SHP77 (cell line): ENCODE measurements around the gene NAV2.

Source experiments
- DNase-seq, 2 experiments: peaks; one replicate each; lab custom pipeline; 2025; lab: John Stamatoyannopoulos, UW

NAV2 gene

GRCh38 chr11:19972091-19972490 lies 259.5 kb downstream of the NAV2 start:
- no peak for DNase-seq

DNA sequence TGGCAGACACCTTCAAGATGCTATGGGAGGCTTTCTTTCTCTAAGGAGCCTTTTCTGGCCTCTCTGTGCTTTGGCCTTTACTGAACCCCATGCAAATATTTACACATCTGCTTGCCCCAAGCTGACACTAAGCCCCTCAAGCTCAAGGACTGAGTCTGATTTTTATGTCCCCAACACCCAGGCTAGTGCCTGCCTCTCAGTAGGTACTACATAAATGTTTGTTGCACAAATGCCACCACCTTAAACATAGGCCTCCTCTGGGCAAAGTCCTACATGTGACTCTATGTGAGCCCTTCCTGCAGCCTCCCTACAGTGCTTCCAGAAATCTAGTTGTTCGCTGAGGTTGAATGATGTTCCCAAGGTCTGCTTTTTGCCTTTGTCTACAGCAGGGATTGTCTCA lies 260.0 kb downstream of the NAV2 start:
- no peak for DNase-seq

DNA sequence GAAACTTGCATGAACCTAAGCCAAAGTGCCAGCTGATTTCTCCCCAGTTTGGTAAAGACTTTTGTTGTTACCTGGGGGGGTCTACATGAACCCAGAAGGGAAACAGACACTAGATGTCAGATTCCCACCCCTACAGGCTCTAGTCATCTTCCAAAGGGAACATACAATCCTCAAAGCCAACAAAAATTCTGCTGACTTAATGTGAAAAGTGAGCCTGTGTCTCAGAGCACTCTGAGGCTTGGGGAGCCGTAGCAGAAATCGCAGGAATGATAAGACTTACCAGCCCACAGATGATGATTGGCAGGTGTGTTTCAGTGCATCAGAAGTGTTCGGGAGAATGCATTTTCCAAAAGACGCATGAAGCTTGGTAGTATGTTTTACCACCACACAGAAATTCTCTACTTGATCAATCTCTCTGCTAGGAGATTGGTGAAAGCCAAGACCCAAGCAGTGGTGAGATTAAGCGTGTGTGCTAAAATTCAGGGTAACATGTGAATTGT lies 260.5 kb downstream of the NAV2 start:
- no peak for DNase-seq

DNA sequence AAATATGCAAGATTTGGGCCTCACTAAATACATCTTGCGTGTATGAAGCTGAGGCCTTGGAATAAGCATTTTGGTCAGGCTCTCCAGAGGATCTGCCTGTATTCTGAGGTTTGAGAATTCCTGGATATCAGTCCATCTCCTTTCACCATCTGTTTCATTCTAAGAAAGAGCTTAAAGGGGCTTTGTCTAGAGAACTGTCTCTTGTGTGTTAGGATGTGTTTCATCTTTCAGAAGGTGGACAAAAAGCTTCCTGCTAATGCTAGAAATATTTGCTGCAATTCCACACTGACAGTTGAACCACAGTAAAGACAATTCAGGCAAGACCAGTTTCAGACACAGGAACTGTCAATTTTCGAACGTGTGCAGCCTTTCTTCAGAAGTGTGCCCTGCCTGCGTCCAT lies 262.2 kb downstream of the NAV2 start:
- DNase-seq, result no peak

- no peak for DNase-seq
Observed at GRCh38 chr11:19975414-19975990, 262.9 kb downstream of the NAV2 start.

- no peak for DNase-seq
Observed at GRCh38 chr11:19976281-19976941, 263.8 kb downstream of the NAV2 start.

DNA sequence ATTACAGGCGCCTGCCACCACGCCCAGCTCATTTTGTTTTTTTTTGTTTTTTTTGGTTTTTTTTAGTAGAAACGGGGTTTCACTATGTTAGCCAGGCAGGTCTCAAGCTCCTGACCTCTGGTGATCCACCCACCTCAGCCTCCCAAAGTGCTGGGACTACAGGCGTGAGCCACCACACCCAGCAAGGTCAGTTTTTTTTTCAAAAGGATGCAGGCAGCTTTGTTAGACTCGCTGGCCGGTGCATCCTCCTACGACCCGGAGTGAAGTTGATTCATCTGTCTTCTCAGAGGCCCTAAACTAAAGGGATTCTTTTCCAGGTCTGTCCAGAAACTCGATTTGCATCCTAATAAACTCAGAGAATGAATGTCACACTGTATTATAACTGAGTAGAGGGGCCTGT lies 265.3 kb downstream of the NAV2 start:
- no peak for DNase-seq

GRCh38 chr11:19978668-19979518 lies 266.3 kb downstream of the NAV2 start:
- no peak for DNase-seq

DNA sequence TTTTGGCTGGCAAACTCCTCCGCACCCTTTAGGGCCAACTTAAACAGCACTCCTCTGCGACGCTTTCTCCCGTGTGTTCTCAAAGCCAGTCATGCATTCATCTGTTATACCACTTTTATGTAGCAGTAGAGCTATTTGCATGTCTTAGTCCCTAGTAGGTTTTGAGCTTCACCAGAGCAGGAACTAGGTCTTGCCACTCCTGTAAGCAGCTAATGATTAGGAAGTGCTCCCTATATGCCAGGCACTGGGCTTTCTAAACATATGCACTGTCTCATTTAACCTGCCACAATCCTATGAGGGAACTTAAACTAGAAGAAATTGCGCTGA lies 266.8 kb downstream of the NAV2 start:
- DNase-seq, result no peak

DNA sequence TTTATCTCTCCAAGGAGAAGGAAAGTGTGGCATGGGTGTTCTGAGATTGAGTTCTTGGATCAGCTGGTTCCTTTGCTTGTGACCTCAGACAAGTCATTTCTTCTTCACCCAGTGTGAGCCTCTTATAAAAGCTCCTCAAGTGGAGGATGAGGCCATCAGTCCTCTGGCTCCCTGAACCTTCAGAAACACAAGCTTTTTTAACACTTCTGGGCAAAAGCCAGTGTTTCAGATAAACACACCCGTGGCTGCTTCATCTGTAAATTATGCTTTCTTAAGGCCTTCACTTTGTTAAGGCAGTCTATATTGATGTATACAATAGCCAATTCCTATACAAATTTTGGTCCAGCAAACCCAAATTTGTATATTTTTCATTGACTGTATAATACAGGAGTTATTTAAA lies 267.8 kb downstream of the NAV2 start:
- DNase-seq, result no peak

- DNase-seq, result no peak
Observed at GRCh38 chr11:19980957-19981669, 268.5 kb downstream of the NAV2 start.

DNA sequence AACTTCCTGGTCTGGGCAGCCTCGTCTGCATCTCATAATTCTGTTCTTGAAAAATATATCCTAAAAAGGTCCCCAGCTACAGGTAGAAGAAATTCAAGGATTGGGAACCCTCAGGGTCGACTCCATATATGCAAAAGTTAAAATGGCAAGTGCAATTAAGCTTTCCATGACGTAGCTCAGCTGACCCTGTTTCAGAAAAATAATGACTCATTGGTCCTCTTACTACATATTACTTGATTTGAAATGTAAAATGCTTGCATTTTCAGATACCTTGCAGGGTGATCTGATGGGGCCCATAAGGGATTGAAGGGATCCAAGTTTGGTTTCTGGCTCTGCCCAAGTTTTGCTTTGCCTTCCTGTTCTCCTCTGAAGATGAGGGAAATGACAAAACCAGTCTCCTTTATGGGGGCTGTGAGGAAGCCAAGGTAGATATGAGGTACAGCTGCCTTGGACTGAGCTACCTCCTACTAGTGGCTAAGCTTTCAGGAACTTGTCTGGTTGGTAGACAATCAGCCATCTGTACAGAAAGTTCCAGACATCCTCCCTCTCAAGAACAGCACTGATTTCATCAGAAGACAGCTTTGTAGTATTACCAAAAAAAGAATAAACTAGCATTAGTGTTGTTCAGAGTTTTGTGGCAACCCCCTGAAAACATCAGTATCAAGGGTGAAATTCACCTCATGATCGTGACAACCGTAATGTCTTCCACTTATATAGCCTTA lies 270.3 kb downstream of the NAV2 start:
- DNase-seq, result no peak

DNA sequence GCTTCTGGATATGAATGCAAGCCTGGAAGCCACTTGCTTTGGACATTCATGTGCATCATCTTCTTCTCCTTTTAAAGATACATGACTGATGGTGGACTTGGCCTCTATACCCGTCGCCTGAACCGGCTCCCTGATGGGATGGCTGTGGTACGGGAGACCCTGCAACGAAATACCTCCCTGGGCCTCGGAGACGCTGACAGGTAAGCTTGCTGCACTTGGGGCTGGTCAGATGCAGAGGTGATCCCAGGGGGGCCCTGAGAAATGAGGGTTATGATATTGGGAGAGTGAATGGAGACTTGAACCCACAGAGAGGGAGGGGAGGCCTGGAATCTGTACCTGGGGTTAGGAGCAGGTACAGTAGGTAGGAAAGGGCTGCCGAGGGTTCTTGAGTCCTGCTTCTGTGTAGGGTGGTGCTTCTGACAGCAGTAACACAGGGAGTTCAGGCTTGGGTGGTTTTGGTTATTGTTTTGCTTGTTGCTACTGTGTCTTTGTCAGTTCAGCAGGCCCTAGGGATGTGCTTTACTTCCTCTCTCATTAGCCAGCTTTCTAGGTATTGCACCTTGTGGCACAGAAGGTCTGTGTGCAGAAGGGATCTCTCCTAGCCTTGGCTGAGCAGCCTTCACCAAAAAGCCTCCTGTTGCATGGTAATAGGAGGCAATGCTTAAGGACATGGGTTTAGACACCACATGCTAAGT lies 271.6 kb downstream of the NAV2 start:
- DNase-seq, result no peak

- DNase-seq, result no peak
Observed at GRCh38 chr11:19985111-19985510, 272.5 kb downstream of the NAV2 start.

DNA sequence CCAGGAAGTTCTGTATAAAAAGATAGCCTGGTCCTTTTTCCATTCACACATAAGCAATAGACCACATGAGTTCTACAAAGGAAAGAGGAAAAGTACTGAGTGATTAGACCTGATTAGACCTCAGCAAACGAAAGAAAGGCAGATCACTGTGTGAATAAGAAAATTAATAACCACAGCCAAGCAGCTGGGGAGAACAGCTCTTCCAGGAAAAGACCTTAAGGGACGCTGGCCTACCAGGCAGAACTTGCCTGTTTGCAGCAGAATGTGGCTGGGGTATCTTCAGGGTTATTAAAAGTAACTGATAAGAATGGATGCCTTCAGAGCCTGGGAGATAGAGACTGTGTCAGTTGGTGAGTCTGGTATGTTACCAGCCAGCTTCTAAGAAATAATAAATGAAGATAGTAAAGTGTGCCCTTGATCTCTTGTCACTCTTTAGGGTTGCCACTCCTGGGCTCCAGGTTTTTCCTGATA lies 274.7 kb downstream of the NAV2 start:
- DNase-seq, result no peak

- no peak for DNase-seq
Observed at GRCh38 chr11:19988598-19988997, 276.0 kb downstream of the NAV2 start.

DNA sequence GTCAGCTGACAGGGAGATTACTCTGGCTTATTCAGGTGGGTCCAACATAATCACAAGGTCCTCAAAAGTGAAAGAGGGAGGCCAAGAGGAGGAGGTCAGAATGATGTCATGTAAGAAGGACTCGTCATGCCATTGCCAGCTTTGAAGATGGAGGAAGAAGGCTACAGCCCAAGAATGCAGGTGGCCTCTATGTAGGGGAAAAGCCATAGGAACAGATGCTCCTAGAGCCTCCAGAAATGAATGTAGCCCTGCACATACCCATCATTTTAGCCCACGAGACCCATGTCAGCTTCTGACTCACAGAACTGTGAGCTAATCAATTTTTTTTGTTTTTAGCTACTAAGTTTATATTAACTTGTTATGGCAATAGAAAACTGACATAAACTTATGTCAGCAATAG lies 276.6 kb downstream of the NAV2 start:
- DNase-seq, result no peak

DNA sequence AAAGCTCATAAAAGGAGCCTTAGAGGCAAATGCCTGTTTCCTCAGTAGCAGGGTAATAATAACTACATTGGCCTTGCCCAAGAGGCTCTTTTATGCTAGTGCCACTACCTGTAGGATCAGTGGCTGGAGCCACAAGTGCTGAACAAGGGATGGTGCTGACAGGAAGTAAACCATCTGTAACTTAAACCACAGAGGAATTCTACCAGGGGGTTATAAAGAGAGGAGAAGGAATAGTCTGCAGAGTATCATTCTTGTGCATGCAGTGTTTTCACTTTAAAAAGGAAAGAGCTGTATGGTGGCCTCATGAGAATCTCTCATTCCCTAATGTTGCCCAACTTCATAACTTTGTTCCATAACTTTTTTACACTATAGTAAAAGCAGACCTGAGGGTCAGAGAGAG lies 279.5 kb downstream of the NAV2 start:
- no peak for DNase-seq

- no peak for DNase-seq
Observed at GRCh38 chr11:19992998-19993397, 280.4 kb downstream of the NAV2 start.

DNA sequence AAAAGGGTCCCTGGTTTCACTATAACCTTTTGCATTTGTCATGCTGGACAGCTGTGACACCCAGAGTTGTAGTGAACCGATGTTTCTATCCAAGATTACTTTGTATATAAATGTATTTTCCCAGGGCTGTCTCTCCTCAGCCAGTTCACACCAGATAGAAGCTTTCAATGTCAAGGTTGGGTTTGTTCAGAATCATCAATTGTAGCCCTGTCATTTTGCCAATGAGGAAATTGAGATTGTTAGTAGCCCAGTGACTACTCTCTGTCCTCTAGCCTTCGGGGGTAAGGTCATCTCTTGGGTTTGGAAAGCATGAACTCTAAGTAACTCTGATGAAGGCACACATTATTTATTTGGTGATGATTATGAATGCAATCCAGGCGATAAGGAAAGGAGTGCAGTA lies 282.0 kb downstream of the NAV2 start:
- DNase-seq, result no peak

DNA sequence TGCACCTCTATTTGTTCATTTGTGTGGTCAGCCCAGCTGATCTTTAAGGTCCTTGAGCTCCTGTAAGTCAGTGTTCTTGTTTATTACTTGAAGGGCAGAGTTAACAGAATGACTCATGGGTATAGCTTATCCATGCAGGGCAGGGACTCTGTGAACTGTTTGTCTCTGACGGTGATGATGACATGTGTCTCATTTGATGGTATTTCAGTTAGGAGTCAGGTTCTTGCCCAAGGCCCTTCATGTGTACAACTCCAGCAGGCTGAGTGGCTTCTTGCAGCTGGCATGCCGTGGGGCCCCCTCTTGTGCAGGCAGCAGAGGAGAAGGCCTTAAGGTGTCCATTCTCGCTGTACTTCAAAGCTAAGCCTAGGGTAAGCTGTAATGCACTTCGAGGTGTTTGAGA lies 282.5 kb downstream of the NAV2 start:
- DNase-seq, result no peak
